RWPE2 (cell line): ENCODE measurements around the gene CAMK1D.

Experiments used
- ATAC-seq: fragments of 200-7000 bp; cut with Tn5 transposase; 3 replicates; pipeline ENCODE4 v1.9.1; 2021; ENCODE audit warnings: low read depth
- DNase-seq: peaks from one replicate; pipeline ENCODE4 v3.0.0-alpha.2; 2020; ENCODE audit warnings: low spot score
- H3K27ac ChIP-seq: fragments of 450-650 bp; 2 replicates; pipeline ENCODE4 v1.5.1; 2017; ENCODE audit warnings: mild to moderate bottlenecking; ENCODE audit not compliant: poor library complexity, severe bottlenecking
- H3K27me3 ChIP-seq: fragments of 250-450 bp; sonication (Bioruptor Pico); 2 replicates; pipeline ENCODE4 v1.5.1; 2021; ENCODE audit warnings: mild to moderate bottlenecking, moderate library complexity; ENCODE audit not compliant: insufficient read depth, poor library complexity, severe bottlenecking
- H3K36me3 ChIP-seq: fragments of 250-450 bp; sonication (Bioruptor Pico); 2 replicates; pipeline ENCODE4 v1.5.1; 2020; ENCODE audit warnings: low read depth, mild to moderate bottlenecking, moderate library complexity
- H3K4me1 ChIP-seq: fragments of 250-450 bp; sonication (Bioruptor Pico); 2 replicates; pipeline ENCODE4 v1.5.1; 2021; ENCODE audit warnings: mild to moderate bottlenecking, moderate library complexity; ENCODE audit not compliant: insufficient read depth, poor library complexity, severe bottlenecking
- H3K4me3 ChIP-seq: fragments of 250-450 bp; sonication (Bioruptor Pico); 2 replicates; pipeline ENCODE4 v1.5.1; 2021; ENCODE audit warnings: mild to moderate bottlenecking, moderate library complexity; ENCODE audit not compliant: severe bottlenecking
- H3K9me3 ChIP-seq: fragments of 250-450 bp; sonication (Bioruptor Pico); 2 replicates; pipeline ENCODE4 v1.5.1; 2021; ENCODE audit warnings: mild to moderate bottlenecking, moderate library complexity; ENCODE audit not compliant: severe bottlenecking
- CTCF ChIP-seq: fragments of 450-650 bp; IDR thresholded peaks from one replicate; pipeline ENCODE4 v1.5.1; 2017; ENCODE audit warnings: mild to moderate bottlenecking, moderate library complexity; ENCODE audit not compliant: poor library complexity, severe bottlenecking

Gene CAMK1D

GRCh38 chr10:12388671-12389070, 39.3 kb downstream of the CAMK1D start:
- H3K4me1 ChIP-seq = no peaks in the 10 kb centered on the region
- ATAC-seq = no peak

GRCh38 chr10:12389154-12389734, 39.9 kb downstream of the CAMK1D start:
- Histone ChIP-seq H3K27ac (no peak overlapping the region), H3K27me3 (no peaks in the 10 kb centered on the region), H3K4me3 (no peak overlapping the region), H3K9me3 (no peaks in the 10 kb centered on the region), H3K4me1 (no peaks in the 10 kb centered on the region), H3K36me3 (no peaks in the 10 kb centered on the region)
- no peak for TF ChIP-seq CTCF
- no peak for ATAC-seq
- no peak for DNase-seq

More at GRCh38 chr10:12388671-12389070, 39.3 kb downstream of the CAMK1D start:
- Histone ChIP-seq H3K27ac (no peak overlapping the region), H3K4me3 (no peak overlapping the region), H3K27me3 (no peaks in the 10 kb centered on the region), H3K36me3 (no peaks in the 10 kb centered on the region), H3K9me3 (no peaks in the 10 kb centered on the region)
- TF ChIP-seq CTCF = no peak
- no peak for DNase-seq

GRCh38 chr10:12390733-12391132, 41.4 kb downstream of the CAMK1D start:
- no peaks in the 10 kb centered on the region for H3K36me3 ChIP-seq
- H3K27ac ChIP-seq = no peak overlapping the region
- DNase-seq = no peak
- ATAC-seq = no peak
- no peak overlapping the region for H3K4me3 ChIP-seq
- H3K27me3 ChIP-seq = no peaks in the 10 kb centered on the region
- TF ChIP-seq CTCF = no peak
- H3K4me1 ChIP-seq = no peaks in the 10 kb centered on the region
- no peaks in the 10 kb centered on the region for H3K9me3 ChIP-seq

- H3K4me1 ChIP-seq = no peaks in the 10 kb centered on the region
- no peaks in the 10 kb centered on the region for H3K36me3 ChIP-seq
- H3K4me3 ChIP-seq = no peak overlapping the region
- DNase-seq = no peak
- no peak overlapping the region for H3K27ac ChIP-seq
- no peaks in the 10 kb centered on the region for H3K27me3 ChIP-seq
- TF ChIP-seq CTCF = no peak
- ATAC-seq = no peak
- H3K9me3 ChIP-seq = no peaks in the 10 kb centered on the region
Measured at GRCh38 chr10:12391206-12391605, 41.9 kb downstream of the CAMK1D start.

GRCh38 chr10:12393831-12394230, 44.5 kb downstream of the CAMK1D start:
- ATAC-seq (no peak), DNase-seq (no peak)
- TF ChIP-seq CTCF = no peak
- H3K9me3 ChIP-seq = no peaks in the 10 kb centered on the region
- H3K36me3 ChIP-seq = no peaks in the 10 kb centered on the region
- no peak overlapping the region for H3K4me3 ChIP-seq
- H3K27ac ChIP-seq = no peak overlapping the region
- no peaks in the 10 kb centered on the region for H3K27me3 ChIP-seq
- H3K4me1 ChIP-seq = no peaks in the 10 kb centered on the region
